Measurements from ENCODE around the gene RCSD1.

The RCSD1 gene

GRCh38 chr1:167643441-167643840, 13.4 kb downstream of the RCSD1 start:
- DNase-seq (ENCODE audit: low read depth): no peak
- TF ChIP-seq CTCF (conservative IDR thresholded peaks at IDR 0.05; ENCODE audit: low read depth, low read length): no peak
- no peak overlapping the region for H3K4me3 ChIP-seq (ENCODE audit: low read depth, low read length)

GRCh38 chr1:167644551-167644950, 14.5 kb downstream of the RCSD1 start:
- H3K4me3 ChIP-seq (ENCODE audit: low read depth, low read length): no peak overlapping the region
- DNase-seq (ENCODE audit: low read depth): no peak
- TF ChIP-seq CTCF (conservative IDR thresholded peaks at IDR 0.05; ENCODE audit: low read depth, low read length): no peak

GRCh38 chr1:167645140-167645541, 15.1 kb downstream of the RCSD1 start:
- no peak for TF ChIP-seq CTCF (conservative IDR thresholded peaks at IDR 0.05; ENCODE audit: low read depth, low read length)
- no peak for DNase-seq (ENCODE audit: low read depth)
- H3K4me3 ChIP-seq (ENCODE audit: low read depth, low read length): no peak overlapping the region

GRCh38 chr1:167645625-167646414, 15.8 kb downstream of the RCSD1 start:
- no peak for DNase-seq (ENCODE audit: low read depth)
- no peak for TF ChIP-seq CTCF (conservative IDR thresholded peaks at IDR 0.05; ENCODE audit: low read depth, low read length)
- H3K4me3 ChIP-seq (ENCODE audit: low read depth, low read length): no peak overlapping the region

GRCh38 chr1:167648252-167648849, 18.3 kb downstream of the RCSD1 start:
- DNase-seq (ENCODE audit: low read depth): no peak
- no peak for TF ChIP-seq CTCF (conservative IDR thresholded peaks at IDR 0.05; ENCODE audit: low read depth, low read length)
- no peak overlapping the region for H3K4me3 ChIP-seq (ENCODE audit: low read depth, low read length)

GRCh38 chr1:167648978-167649744, 19.1 kb downstream of the RCSD1 start:
- no peak for TF ChIP-seq CTCF (conservative IDR thresholded peaks at IDR 0.05; ENCODE audit: low read depth, low read length)
- H3K4me3 ChIP-seq (ENCODE audit: low read depth, low read length): no peak overlapping the region
- no peak for DNase-seq (ENCODE audit: low read depth)
